ENCODE measurements around the gene CHI3L2.

Gene CHI3L2

DNA sequence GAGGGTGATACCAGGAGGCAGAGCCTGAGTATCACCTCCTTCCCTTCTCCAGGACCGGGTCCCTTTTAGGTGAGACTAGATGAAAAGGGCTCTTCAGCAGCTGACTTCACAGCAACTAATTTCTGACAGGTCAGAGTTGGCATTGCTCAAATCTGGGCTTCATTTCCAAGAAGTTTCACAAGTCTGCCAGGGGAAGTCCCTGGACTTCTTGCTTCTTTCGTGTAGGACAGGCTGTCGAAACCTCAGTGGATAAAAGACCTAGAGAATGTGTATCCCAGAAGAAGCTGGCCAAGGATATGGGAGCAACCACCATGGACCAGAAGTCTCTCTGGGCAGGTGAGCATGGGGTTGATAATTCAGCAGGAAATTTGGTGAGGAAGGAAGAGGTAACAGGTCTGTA, at the start of gene CHI3L2:
Gene CHI3L2 (plus strand): TSS at position 280 of the 400 bp plus-strand sequence. CDS start 17 bp downstream, at position 297.
- DNase-seq = no peak

- DNase-seq = no peak
These were observed 47.5 kb upstream of the CHI3L2 start for GRCh38 chr1:111179968-111180533.

DNA sequence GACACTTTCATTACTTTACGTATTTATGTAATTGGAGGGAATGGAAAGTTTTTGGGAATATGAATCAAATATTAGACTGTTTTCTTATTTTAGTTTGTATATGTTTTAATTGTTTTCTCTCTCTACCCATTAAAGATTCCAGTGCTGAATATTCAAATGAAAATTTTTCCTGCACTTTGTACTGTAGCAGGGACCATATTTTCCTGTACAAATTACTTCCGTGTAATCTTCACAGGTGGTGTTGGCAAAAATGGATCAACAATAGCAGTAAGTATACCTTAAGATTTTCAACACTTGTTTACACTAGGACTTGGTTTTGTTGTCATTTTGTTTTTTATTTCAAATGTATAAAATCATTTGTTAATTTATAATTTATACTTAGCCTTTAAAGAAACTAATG, 45.5 kb upstream of the CHI3L2 start:
- DNase-seq = no peak

DNA sequence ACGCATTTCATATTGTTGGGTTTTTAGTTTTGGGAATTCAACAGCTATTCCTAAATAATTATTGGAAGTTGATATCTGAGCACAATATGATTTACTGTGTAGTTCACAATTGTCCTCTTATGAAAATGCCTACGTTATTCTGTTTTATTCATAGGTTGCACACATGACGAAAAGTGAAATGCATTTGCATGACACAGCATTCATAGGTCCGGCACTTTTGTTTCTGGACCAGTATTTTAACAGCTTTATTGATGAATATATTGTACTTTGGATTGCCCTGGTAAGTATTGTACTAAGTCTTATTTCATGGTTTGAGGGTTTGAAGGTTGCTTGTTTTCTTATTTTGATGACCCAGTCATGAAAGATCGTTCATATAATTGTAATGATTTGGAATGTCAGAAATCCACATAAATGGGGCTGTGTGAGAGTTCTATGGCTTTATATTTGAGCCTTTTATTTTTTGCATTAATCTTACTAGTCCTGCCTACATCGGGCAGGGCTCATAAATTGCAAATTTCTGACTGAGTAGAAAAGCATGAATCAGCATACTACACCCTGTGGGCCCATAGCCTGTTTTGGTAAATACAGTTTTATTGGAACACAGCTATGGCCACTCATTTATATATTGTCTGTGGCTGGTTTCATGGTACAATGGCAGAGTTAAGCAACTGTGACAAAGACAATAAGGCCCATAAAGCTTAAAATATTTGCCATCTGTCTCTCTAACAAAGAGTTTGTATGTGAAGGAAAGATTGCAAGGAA, 44.0 kb upstream of the CHI3L2 start:
- no peak for DNase-seq

GRCh38 chr1:111184663-111185062, 42.9 kb upstream of the CHI3L2 start:
- no peak for DNase-seq

DNA sequence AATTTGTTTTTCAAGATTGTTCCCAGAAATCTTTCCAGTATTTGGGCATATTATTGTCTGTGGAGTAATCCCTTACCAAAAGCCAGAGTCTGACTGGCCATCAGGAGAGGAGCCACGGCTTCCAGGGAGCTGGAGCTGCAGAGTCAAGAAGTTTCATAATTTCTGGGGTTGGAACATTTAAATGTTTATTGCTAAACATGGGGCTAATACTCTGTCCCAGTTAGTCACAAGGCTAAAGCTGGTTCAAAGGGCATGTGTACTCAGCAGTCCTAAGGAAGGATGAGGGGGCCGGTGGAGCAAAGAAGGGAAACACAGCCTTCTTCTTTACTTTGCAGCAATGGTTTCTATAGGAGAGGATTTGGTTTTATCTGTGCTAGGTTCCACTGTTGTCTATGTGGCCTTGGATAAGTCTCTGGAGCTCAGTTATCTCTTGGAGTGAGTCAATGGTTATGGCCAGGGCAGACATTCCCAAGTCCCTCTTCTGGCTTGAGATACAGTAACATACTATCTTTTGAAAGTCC, 36.5 kb upstream of the CHI3L2 start:
- DNase-seq = no peak

- DNase-seq = no peak
These were observed 36.0 kb upstream of the CHI3L2 start for GRCh38 chr1:111191496-111191895.

GRCh38 chr1:111192074-111192473, 35.4 kb upstream of the CHI3L2 start:
- DNase-seq = no peak

DNA sequence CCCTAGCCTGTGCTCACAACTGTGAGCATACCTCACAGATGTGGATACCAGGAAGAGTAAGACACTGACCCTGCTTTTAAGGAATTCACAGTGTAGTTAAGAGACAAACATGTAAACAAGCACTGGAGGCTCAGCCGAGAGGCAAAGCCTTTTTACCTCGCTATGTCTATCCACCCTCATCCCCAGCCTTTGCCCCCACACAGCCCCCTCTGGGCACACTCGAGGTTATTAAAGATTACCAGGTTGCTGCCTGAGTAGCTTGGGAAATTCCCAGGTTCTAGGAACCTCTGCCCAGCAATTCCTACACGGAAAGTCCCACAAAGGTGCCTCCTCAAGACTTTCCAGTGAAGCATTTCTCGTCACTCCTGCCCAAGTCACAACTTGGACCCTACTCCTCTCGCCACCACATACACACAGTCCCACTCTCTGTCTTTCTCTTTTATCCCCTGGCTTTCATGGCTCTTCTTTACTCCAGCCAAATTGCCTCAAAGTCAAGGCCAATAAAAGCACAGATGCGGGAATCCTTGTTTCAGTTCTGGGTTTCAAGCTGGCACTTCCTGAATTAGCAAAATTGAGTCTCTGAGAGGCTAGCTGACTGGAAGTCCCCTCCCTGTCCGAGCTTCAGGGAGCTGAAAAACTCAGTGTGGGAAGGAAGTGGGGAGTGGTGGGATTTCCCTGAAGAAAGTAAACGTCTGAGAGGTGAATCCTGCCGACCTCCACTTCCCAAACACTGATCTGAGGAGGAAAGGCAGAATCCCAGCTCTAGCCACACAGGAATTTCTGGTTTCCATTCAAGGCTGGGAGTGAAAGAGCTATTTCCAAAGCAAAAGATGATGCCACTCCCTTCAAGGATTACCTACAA, 34.6 kb upstream of the CHI3L2 start:
- no peak for DNase-seq

- no peak for DNase-seq
These were observed 33.6 kb upstream of the CHI3L2 start for GRCh38 chr1:111193712-111194480.

DNA sequence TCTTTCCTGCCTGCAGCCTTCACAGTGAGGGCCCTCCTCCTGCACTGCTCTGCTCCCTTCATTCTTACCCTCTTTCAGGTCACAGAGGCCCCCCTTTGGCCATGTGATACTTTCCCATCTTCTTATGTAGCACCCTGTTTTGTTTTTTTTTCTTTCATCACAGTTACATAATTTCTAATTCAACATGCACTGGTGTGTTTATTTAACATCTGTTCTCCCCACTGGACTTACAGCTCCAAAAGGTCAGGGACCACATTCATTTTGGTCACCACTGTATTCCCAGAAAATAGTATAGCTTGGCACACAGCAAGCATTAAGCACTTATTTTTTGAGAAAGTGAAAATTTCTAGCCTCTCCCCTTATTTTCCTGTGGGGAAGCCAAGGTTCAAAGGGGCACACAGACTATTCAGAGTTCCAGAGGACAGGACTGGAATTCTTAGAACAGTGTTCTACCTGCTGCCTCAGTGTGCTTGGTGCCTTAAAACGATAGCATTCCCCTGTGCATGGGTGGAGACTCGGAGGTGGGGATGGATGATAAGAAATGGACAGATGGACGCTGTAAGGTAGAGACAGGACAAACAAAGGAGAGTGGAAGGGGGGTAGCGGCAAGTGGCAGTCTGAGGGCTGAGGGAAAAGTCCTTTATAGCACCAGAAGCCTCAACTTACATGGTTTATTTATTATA, 32.4 kb upstream of the CHI3L2 start:
- DNase-seq = no peak

GRCh38 chr1:111196213-111196612, 31.3 kb upstream of the CHI3L2 start:
- DNase-seq = no peak

DNA sequence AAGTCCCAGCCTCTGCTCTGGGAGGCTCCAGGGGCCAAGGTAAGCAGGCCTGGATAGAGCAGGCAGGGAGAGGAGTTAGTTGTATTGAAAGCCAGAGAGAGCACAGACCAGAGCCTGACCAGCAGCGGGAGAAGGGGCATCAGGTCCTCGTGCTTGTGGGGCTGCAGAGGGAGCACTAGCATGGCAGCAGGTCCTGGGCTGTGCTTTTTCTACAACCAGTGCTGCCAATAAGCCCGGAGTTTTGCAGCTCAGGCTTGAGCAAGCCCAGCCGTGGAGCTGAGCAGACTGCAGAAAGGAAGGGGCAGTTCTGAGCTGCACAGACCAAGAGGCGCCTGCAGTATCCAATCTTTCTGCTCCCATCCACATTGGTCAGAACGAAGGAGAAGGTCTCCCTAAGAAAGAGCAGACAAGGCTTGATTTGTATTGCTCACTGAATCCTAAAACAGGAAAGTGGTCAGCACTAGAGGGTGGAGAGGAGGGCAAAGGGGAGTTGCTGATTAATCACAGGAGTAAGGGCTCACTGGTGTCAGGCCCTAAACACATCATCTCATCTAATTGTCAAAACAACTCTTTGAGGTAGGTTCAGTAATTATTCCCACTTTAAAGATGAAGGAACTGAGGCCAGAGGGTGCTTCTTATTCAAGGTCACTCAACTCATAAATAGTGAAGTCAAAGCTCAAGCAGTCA, 29.8 kb upstream of the CHI3L2 start:
- no peak for DNase-seq

DNA sequence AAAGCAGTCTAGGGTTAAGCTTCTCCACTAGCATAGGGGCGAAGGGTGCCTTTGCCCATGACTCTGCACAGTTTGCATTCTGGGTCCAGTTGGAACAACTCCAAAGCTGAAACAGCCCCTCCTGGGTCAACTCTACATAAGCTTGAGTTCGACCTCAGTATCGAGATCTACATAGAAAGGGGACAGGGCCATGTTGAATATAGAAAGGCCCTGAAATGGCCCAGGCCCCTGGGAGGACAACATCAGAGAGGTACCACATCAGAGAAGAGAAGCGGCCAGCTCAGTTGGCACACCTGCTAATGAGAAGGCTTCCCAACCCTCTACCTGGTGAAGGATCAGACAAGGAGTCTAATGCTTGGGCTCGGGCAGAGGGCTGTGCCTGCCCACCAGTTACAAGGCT, 28.7 kb upstream of the CHI3L2 start:
- DNase-seq = no peak

DNA sequence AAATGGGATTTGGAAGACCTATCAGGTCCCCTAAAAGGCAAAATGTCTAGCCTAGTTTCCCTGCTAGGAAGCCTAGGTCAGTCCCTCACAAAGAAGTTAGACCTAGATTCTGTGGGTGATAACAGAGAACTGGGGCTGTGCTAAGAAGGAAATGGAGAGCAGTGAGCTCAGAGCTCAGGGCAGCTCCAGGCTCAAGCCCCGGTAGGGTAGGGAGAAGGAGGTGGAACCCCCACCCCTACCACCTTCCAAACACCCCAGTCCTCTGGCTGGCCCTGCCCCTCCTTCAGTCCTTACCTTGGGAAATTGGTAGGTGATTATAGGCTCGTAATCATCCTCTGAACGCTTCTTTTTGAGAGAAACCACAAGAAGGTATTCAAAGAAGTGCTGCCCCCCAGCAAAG, 28.2 kb upstream of the CHI3L2 start:
- no peak for DNase-seq

- no peak for DNase-seq
These were observed 27.4 kb upstream of the CHI3L2 start, which contains the start of gene DENND2D for GRCh38 chr1:111199881-111200801. DENND2D (minus strand) TSS chr1:111200646; CDS start chr1:111200459, 187 bp downstream.

DNA sequence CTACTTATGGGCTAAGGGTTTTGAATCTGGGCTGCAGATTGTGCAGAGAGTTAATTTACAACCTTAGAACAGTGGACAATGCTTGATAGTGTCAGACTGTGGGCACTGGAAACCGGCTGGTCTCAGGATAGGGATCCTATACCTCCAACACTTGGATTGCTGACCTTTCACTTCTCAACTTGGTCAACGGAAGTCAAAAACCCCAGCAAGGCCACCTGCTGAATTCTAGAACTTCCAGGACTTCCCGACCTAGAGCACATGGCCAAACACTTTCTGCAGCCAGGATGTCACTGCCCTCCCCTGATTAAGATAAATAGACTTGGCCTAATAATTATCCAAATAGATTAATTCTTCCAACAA, 26.7 kb upstream of the CHI3L2 start:
- no peak for DNase-seq

GRCh38 chr1:111201275-111202090, 26.0 kb upstream of the CHI3L2 start:
- no peak for DNase-seq

DNA sequence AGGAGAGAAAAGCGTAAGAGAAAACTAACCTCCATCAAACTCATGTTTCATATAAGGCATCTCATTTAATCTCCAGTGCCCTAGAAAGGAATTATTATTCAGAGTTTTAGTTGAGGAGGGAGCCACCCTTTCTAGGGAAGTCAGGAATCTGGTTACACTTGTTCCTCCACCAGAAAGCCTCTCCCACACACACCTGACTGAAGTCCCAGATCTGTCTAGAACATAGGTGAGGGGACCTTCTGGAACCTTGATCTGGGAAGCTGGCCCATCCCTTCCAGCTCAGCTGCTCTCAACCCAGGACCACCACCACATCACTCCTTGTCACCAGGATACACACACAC, 25.2 kb upstream of the CHI3L2 start:
- no peak for DNase-seq

Data from GDM1 (cell line).